Measurements from ENCODE around the gene PNPO. TPM values are rescaled to one million over a fixed set of nuclear protein-coding genes. Genes with fewer than 3 reads are reported as not detected.

Gene PNPO
- polyA plus RNA-seq, 1 experiment = 19.6 TPM

- H3K27me3 ChIP-seq (ENCODE audit: control insufficient read depth, insufficient read depth, low read length) = no peaks in the 10 kb centered on the region
- no peak overlapping the region for H3K4me3 ChIP-seq (ENCODE audit: low read depth, low read length)
- H3K36me3 ChIP-seq (ENCODE audit: control insufficient read depth, insufficient read depth, low read length) = peaks cover 11% of the 10 kb centered on the region
- CTCF ChIA-PET = interaction anchor here (0.5 to 2.1 kb wide), 4 partner anchors 9 to 695 kb away, joined by 3 to 9 read pairs (median 4); no protein-coding TSS in a partner anchor
- no peak for TF ChIP-seq CTCF (IDR thresholded peaks at IDR 0.05; ENCODE audit: insufficient read depth, low read depth, low read length)
- no peak for DNase-seq (ENCODE audit: low read depth)
- POLR2A ChIA-PET = no interaction called here
Measured at GRCh38 chr17:47914306-47914948, 26.9 kb upstream of the PNPO start.

GRCh38 chr17:47915776-47916398 lies 25.5 kb upstream of the PNPO start:
- POLR2A ChIA-PET = no interaction called here
- CTCF ChIA-PET = interaction anchor here (0.6 kb wide), 3 partner anchors 25 to 182 kb away, joined by 3 read pairs; no protein-coding TSS in a partner anchor
- no peak overlapping the region for H3K4me3 ChIP-seq (ENCODE audit: low read depth, low read length)
- no peak for TF ChIP-seq CTCF (IDR thresholded peaks at IDR 0.05; ENCODE audit: insufficient read depth, low read depth, low read length)
- peaks cover 11% of the 10 kb centered on the region for H3K36me3 ChIP-seq (ENCODE audit: control insufficient read depth, insufficient read depth, low read length)
- H3K27me3 ChIP-seq (ENCODE audit: control insufficient read depth, insufficient read depth, low read length) = no peaks in the 10 kb centered on the region
- no peak for DNase-seq (ENCODE audit: low read depth)

DNA sequence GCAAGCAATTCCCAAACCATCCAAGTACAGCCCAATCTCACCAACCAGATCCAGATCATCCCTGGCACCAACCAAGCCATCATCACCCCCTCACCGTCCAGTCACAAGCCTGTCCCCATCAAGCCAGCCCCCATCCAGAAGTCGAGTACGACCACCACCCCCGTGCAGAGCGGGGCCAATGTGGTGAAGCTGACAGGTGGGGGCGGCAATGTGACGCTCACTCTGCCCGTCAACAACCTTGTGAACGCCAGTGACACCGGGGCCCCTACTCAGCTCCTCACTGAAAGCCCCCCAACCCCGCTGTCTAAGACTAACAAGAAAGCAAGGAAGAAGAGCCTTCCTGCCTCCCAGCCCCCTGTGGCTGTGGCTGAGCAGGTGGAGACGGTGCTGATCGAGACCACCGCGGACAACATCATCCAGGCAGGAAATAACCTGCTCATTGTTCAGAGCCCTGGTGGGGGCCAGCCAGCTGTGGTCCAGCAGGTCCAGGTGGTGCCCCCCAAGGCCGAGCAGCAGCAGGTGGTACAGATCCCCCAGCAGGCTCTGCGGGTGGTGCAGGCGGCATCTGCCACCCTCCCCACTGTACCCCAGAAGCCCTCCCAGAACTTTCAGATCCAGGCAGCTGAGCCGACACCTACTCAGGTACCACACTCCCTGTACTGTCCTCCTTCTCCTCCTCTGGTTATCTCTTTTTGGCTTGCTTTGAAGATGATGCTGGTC lies 24.7 kb upstream of the PNPO start:
- DNase-seq (ENCODE audit: low read depth) = no peak
- CTCF ChIA-PET = interaction anchor here (0.6 kb wide), 1 partner anchor 33 kb away, joined by 3 read pairs; no protein-coding TSS in a partner anchor
- no peak overlapping the region for H3K4me3 ChIP-seq (ENCODE audit: low read depth, low read length)
- no peaks in the 10 kb centered on the region for H3K27me3 ChIP-seq (ENCODE audit: control insufficient read depth, insufficient read depth, low read length)
- POLR2A ChIA-PET = no interaction called here
- no peak for TF ChIP-seq CTCF (IDR thresholded peaks at IDR 0.05; ENCODE audit: insufficient read depth, low read depth, low read length)
- peaks cover 11% of the 10 kb centered on the region for H3K36me3 ChIP-seq (ENCODE audit: control insufficient read depth, insufficient read depth, low read length)

DNA sequence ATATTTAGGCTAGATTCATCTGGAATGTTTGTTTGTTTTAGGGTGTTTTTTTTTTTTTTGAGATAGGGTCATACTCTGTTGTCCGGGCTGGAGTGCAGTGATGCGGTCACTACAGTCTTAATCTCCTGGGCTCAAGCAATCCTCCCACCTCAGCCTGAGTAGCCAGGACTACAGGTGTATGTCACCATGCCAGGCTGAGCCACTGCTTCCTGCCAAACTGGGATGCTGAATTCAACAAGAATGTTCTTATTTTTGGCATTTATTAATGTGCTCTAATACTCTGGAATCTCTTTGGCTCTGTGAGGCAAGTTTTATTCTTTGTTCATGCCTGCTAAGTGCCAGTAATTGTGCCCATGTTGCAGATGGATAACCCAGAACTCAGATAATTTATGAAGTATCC lies 23.8 kb upstream of the PNPO start:
- ChIA-PET POLR2A (no interaction called here), CTCF (no interaction called here)
- TF ChIP-seq CTCF (IDR thresholded peaks at IDR 0.05; ENCODE audit: insufficient read depth, low read depth, low read length) = no peak

DNA sequence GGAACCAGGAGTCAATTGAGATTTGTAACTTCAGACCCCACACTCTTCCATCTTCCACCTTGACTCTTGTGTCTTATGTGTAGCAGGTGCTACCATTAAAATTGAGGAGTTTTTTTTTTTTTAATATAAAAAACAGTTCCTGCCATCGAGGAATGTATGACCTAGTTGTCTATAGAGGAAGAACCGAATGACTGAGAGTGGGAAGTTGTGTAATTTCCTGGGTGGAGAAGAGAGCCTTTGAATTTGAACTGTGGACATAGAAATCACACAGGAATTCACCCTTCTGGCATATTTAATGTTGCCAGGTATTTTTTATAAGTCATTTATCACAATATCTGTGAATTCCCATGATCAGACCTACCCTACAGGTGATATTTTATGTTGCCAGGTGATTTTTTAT lies 23.4 kb upstream of the PNPO start:
- ChIA-PET CTCF (no interaction called here), POLR2A (no interaction called here)
- Histone ChIP-seq H3K27me3 (ENCODE audit: control insufficient read depth, insufficient read depth, low read length) (no peaks in the 10 kb centered on the region), H3K36me3 (ENCODE audit: control insufficient read depth, insufficient read depth, low read length) (peaks cover 14% of the 10 kb centered on the region), H3K4me3 (ENCODE audit: low read depth, low read length) (no peak overlapping the region)
- TF ChIP-seq CTCF (IDR thresholded peaks at IDR 0.05; ENCODE audit: insufficient read depth, low read depth, low read length) = no peak
- no peak for DNase-seq (ENCODE audit: low read depth)

More for the DNA sequence above, 23.8 kb upstream of the PNPO start:
- Histone ChIP-seq H3K36me3 (ENCODE audit: control insufficient read depth, insufficient read depth, low read length) (peaks cover 11% of the 10 kb centered on the region), H3K4me3 (ENCODE audit: low read depth, low read length) (no peak overlapping the region), H3K27me3 (ENCODE audit: control insufficient read depth, insufficient read depth, low read length) (no peaks in the 10 kb centered on the region)
- DNase-seq (ENCODE audit: low read depth) = no peak
